GM18868 (cell line): ENCODE data around the gene TMIGD1.
"Not testable (repeated sequence)": the region's sequence is repeated elsewhere in the genome, so short reads cannot be mapped to it uniquely, and the experiment has no call there.

Experiments used
- ATAC-seq: cut with Tn5 transposase; IDR thresholded peaks from one replicate; pipeline ENCODE4 v1.9.1; 2021; ENCODE audit warnings: mild to moderate bottlenecking, moderate library complexity; ENCODE audit not compliant: unreplicated experiment

The TMIGD1 gene

GRCh38 chr17:30360086-30360808 is 26.4 kb upstream of the TMIGD1 start:
- ATAC-seq: no peak

- no peak for ATAC-seq
Observed at GRCh38 chr17:30358055-30358760, 24.4 kb upstream of the TMIGD1 start.

- no peak for ATAC-seq
Observed at GRCh38 chr17:30357476-30357875, 23.6 kb upstream of the TMIGD1 start.

GRCh38 chr17:30354701-30355100 is 20.8 kb upstream of the TMIGD1 start:
- ATAC-seq: no peak

GRCh38 chr17:30352240-30352814 is 18.5 kb upstream of the TMIGD1 start:
- ATAC-seq: no peak

- ATAC-seq: no peak
Observed at GRCh38 chr17:30351735-30352134, 17.9 kb upstream of the TMIGD1 start.

- ATAC-seq: not testable (repeated sequence)
Observed at GRCh38 chr17:30351263-30351662, 17.4 kb upstream of the TMIGD1 start.

GRCh38 chr17:30349252-30349651 is 15.4 kb upstream of the TMIGD1 start:
- ATAC-seq: no peak

- ATAC-seq: no peak
Observed at GRCh38 chr17:30347488-30347887, 13.6 kb upstream of the TMIGD1 start.

GRCh38 chr17:30346221-30346795 is 12.5 kb upstream of the TMIGD1 start:
- no peak for ATAC-seq

DNA sequence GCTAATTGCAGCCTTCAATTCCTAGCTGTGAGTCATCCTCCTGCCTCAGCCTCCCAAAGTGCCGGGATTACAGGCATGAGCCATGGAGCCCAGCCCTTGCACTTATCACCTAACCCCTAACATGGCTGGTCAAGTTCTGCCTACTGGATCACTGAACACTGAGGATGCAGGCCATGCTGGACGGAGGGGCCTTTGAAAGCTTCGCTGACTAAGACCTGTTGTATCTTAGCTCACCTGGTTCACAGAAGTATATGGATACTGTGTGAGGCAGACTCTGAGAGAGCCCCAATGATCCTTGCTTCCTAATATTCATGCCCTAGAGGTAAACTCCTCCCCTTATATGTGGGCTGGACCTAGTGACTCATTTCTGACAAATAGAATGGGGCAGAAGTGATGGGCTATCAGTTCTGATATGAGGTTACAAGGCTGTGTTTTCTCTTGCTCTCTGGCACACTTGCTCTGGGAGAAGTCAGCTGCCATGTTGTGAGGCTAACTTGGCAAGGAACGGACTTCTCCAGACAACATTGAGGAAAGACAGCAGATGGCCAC is 11.7 kb upstream of the TMIGD1 start:
- no peak for ATAC-seq

- ATAC-seq: no peak
Observed at GRCh38 chr17:30345089-30345433, 11.2 kb upstream of the TMIGD1 start.

- ATAC-seq: no peak
Observed at GRCh38 chr17:30344283-30345088, 10.6 kb upstream of the TMIGD1 start.

DNA sequence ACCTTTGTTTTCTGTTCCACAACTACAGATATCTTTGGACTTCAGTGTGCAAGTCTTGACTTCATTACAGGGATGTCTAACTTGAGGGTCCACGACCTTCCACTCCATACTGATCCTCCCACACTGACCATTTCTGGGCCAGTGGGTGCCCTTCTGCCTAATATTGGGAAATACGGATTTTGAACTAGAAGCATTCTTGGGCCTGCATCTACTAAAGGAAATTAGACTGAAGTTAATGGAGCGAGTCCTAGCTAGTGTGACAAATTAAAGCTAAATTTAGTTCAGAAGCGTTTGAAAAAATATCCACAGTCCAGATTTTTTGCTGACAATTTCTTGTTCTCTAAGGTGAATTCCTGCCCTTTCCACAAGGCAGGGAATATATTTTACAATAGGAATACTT is 9.9 kb upstream of the TMIGD1 start:
- ATAC-seq: no peak

DNA sequence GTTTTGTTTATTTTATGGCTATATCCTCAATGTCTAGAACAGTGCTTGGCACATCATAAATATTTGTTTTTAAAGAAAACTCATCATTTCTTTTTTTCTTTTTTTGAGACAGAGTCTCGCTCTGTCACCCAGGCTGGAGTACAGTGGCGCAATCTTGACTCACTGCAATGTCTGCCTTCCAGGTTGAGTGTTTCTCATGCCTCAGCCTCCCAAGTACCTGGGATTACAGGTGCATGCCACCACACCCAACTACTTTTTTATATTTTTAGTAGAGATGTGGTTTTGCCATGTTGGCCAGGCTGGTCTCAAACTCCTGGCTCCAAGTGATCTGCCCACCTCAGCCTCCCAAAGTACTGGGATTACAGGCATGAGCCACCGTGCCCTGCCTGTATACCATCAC is 9.4 kb upstream of the TMIGD1 start:
- not testable (repeated sequence) for ATAC-seq

DNA sequence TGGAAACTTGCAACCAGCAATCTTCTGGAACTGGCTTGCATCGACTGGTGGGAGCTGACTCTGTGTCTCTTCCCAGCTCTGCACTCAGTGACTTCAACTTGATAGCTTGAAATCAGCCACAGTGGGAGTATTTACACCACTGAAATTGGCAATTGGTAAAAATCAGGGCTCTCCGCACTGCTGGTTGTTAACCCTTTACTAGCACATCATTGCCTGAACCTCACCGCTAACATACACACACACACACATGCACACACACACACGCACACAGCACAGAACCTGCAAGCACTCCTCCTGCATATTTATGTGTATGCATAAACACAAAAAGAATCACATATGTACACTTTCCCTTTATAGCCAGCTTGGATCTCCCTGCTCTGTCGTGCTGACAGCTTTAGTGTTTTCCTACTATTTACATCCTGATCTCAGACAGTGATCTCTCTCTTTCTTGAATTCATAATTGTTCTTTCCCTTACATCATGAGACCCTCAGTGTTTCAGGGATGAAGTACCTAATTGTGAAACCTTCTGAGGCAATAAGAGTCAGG is 7.9 kb upstream of the TMIGD1 start:
- no peak for ATAC-seq

GRCh38 chr17:30340801-30341356 is 7.0 kb upstream of the TMIGD1 start:
- no peak for ATAC-seq

- ATAC-seq: no peak
Observed at GRCh38 chr17:30339086-30339485, 5.2 kb upstream of the TMIGD1 start.

- ATAC-seq: no peak
Observed at GRCh38 chr17:30337393-30337999, 3.6 kb upstream of the TMIGD1 start.
